T follicular helper cell (primary cell): ENCODE measurements around the gene RING1.

Source experiments
- DNase-seq: peaks from one replicate; pipeline ENCODE4 v3.0.0-alpha.2; 2020; ENCODE audit warnings: low read depth

The RING1 gene

DNA sequence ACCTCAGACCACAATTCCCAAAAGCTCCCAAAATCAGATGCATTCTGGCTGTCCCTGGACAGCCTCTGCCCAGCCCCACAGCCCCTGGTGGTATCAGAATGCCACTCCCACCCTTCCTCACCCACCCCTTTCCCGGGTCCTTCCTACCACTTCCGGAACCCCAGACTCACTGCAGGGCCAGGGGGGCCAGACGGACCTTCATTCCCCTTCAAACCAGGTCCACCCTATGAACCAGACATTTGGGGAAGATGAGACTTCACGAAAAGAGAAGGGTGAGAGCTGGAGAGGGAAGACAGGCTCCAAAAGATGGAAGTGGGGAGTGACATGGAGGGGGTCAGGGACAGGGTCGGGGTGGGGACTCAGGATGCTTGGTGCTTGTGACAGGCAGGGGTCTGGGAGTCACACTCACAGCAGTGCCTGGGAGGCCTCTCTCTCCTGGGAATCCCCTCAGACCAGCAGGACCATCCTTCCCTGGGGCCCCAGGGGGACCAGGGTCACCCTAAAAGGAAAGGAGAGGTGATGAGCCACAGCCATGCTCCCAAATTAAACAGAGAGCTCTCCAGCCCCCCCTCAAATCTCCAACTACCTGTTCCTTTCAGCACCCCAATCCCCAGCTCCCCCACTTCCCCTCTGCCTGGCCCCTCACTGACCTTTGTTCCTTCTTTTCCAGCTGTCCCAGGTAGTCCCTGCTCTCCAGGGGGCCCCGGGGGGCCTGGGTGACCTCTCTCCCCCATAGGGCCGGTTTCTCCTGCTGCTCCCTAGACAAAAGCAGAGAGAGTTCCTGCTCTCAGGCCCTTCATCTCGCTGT lies 36.2 kb upstream of the RING1 start:
- no peak for DNase-seq

DNA sequence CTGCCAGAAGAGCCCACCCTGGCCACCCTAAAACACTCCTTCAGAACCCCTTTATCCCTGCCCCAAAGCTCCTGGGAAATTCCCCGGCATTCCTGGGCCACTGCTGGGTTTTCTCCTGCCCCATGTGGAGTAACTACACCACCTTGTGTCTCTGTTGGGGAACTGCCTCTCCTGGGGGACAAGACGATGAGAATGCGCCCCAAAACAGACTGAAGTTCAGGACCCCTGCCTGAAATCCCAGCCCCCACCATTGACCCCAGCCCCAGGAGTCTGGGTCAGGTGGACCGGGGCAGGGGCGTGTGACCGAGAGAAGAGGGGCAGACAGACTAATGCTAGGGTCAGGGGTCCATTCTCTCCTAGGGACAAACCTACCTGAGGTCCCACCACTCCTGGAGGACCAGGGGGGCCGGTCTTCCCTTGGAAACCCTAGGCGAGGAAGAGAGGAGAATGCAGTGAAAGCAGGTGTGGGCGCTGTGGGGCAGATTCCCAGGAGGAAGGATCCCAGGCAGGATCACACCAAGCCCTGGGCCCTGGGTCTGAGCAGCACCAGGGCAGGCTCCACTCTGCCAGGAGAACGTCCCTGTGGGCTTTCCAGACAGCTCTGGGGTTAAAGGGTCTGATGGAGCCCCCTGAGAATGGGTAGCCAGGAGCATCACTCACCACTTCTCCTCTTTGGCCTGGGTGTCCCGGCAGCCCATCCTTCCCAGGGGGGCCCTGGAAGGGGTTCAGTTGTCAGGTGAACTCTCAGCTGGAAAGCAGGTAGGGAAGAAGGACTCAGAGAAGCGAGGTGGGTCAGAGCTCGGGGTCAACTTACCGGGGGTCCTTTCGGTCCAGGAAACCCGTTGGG lies 35.4 kb upstream of the RING1 start:
- no peak for DNase-seq

- no peak for DNase-seq
These were observed 34.6 kb upstream of the RING1 start for GRCh38 chr6:33173535-33174180.

- no peak for DNase-seq
These were observed 33.5 kb upstream of the RING1 start for GRCh38 chr6:33174784-33175183.

DNA sequence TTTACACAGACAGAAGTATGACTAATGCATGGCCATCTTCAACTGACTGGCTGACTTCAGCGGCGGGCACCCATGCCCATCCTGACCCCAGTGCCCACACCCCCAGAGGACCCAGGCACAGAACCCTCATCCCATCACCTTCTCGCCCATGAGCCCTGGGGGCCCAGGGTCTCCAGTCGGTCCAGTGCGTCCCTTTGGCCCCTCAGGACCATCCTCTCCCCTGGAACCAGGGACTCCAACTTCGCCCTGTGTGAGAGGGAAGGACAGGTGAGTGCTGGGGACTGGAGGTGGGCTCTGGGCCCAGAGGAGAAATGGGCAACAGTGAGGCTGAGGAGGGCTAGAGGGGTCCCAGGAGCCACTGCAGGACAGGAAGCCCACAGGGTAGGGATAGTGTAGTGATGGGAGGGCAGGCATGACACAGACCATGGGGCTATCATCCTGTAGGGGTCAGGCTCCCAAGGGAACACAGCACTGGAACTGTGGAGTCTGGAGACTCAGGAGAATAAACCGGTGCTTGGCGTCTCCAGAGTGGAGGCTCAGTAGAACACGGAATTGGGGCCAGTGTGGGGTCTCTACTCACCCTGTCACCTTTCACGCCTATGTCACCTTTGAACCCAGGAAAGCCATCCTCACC lies 32.7 kb upstream of the RING1 start:
- DNase-seq, result no peak

- no peak for DNase-seq
These were observed 31.4 kb upstream of the RING1 start for GRCh38 chr6:33176906-33177305.

DNA sequence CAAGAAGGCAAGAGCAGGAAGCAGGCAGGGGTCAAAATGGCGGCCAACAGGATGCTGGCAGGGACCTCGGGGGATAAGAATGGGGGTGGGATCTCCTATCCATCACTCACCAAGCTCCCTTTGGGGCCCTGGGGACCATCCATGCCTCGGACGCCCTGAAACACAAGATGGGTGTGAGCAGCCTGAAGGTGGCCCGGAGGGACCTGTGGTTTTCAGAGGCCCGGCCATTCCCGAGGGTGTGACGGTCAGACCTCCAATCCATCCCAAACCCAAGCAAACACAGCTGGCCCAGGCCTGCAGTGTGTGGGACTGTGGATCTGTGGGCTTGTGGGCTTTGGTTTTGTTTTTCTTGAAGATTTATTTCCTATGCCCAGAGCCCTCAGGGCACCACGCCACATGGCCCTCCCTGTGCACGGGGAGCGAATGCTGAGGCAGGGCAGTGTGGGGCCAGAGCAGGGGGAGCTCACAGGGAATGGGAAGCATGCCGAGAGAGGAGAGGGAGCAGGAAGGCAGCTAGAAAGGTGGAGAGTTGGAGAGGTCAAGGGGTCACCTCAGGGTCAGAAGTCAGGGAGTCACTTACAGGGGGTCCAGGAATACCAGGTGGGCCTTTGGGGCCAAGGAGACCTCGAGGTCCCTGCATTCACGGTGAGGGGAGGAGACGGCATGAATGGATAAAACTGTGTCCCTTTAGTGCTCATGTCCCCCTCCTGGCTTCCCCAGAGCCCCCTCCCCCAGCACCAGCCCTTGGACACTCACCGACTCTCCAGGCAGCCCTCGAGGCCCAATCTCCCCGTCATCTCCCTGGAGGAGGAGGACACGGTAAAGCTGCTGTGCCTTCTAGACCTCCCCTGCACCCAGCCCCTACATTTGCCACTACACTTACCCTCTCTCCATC lies 30.5 kb upstream of the RING1 start:
- no peak for DNase-seq

GRCh38 chr6:33178755-33179475 lies 29.4 kb upstream of the RING1 start:
- no peak for DNase-seq

DNA sequence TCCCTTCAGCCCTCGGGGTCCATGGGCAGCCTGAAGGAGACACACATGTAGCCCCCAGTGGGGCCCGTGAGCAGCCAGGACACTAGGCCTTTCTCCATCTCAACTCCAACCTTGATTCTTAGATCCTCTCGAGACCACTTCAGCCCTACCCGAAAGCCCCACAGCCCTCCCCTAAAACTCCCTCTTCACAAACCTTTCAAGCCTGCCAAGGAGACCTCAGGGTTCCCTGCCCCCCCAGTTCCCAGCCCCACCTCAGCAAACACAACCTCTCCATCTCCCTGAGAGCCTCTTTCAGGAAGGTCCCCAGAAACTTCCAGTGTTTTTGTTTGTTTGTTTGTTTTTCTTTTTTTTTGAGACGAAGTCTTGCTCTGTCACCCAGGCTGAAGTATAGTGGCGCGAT lies 27.2 kb upstream of the RING1 start:
- DNase-seq, result no peak

GRCh38 chr6:33183071-33183683 lies 25.1 kb upstream of the RING1 start:
- DNase-seq, result no peak

DNA sequence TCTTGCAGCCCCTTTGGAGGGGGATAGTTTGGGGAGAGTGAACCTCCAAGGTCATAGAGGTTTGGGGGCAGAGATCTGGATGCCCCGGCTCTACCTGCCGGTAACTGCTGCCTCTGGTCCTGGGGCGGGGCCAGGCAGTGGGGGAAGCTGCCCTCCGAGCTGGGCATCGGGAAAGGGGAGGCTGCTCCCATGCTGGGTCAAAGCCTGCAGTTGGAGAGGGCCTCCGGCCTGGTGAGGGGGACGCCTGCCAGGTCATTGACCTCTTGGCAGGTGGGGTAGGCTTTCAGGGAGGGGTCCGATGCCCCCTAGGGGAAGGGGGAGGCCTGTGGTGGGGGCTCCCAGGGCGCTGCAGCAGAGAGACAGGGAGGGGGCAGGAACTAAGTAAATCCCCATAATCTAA lies 23.1 kb upstream of the RING1 start:
- no peak for DNase-seq

- DNase-seq, result no peak
These were observed 22.6 kb upstream of the RING1 start for GRCh38 chr6:33185654-33186187.

- no peak for DNase-seq
These were observed 20.5 kb upstream of the RING1 start for GRCh38 chr6:33187809-33188208.

DNA sequence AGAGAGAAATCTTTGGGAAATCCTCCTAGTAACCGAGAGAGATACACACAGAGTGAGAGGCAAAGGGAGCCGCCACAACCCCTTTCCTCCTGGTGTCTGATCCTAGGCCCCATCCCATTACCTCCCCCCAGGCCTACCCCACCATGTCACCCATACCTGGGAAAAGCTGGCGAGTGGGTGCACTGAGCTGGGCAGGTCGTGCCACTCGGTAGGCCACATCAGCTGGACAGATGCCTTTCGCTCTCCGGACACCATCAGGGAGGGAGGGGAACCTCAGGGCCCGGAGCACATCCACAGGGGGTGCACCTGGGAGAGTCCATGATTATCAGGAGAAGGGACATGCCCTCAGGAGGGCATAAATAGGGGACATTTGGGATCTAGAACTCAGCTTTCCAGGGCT lies 19.1 kb upstream of the RING1 start:
- DNase-seq, result no peak

DNA sequence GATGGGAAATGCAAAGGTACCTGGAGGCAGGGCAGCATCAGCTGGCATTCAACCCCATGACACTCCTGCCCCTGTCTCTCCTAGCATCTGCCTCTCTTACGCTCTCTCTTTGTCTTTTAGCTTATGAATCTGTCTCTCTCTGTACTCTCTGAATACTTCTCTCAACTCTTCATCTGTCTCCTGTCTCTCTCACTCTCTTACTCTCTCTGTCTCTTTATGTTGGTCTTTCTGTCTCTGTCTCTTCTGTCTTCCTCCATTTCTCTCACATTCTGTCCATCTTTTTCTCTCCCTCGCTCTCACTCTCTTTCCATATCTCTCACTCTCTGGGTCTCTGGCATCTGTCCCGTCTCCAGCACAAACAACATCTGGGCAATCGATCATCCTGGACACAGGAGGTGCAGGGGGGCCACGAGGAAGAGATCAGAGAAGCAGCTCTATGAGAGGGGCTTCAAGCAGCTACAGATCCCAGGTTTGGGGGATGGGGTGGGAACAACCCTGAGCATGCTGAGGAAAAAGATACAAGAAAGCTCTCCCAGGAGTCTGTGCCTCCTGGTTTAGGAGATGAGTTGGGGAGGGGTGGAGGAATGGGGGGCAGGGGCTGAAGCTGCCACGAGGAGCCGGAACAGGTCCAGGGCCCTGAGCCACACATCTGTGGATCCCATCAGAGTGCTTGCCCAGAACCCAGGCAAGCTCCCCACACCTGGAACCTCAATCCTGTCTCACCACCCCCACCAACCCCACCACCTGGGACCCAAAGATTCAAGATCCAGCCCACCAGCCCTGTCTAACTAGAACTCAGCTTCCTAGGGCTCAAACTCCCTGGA lies 18.5 kb upstream of the RING1 start:
- DNase-seq, result no peak

DNA sequence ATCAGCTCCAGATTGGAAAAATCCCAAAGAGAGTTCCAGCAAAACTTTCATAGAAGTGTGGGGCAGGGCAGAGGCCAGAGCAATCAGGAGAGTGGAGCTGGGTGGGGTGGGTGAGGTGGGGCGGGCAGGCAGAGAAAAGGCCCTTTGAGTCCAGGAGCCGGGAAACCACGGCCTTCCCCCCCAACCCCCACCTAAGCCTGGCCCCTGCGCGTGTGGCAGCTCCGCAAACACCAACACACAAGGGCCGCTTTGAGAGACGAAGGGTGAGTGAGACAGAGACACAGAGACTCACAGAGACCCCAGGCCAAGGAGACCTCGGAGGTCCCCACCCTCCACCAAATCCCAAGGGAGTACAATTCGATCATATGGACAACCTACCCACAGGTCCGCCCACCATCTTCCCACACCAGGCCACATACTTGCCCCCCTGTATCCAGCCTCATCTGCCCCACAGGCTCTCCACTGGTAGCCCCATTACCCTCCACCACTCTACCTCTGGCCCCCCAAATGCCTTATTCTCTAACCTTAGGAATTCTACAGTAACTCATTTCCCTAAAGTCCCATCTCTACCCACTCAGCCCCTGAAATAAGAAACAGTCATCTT lies 17.7 kb upstream of the RING1 start:
- no peak for DNase-seq

DNA sequence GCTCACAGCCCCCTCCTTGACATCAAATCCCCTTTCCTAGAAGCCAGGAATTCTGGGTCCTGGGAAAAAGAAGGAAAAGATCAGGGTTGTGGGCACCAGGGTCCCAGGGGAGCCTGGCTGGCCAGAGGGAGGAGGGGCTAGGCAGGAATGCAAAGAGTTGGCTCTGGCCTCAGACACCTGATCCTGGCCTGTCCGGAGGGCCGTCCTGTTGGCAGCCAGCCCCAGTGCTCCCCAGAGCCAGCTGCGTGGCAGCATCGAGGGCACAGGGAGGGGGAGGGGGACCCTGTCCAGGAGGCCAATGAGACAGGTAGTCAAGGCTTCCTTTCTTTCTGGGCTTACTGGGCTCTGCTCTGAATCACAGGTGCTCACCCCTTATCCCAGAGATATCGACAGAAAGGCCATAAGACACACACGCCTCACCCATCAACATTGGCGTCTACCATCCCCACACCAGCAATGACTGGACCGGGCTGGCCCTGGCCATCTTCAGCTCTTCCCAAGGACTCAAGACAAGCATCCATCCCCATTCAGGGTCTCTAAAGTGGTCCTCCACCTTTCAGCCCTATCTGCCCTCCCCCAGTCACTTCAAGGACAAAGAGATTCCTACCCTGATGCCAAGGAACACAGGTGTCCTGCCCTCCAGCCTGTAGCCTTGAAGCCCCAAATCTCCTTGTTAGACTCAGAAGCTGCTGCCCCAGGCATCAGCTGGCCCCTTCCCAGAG lies 16.8 kb upstream of the RING1 start:
- no peak for DNase-seq

DNA sequence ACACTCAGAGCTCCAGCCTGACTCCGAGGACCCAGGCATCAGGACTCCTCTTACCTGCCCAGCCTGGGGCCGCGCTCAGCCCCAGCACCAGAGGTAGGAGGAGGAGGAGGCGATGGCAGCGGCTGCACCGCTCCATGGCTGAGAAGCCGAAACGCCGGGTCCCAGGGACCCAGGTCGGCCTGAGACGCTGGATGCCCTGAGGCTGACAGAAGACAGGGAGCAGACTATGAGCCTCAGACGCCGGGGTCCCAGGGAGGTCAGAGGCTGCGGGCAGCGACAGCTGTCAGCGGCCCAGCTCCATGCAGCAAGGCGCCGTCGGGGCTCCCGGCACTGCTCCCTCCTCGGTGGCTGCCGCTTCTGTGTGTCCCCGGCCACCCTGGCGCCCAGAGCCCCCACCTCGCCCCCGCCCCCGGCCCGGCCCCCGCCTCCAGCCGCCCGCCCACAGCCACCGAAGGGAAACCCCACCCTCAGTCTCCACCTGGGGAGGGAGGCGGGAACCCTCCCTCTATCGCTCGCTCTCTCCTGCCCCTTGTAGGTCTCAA lies 16.1 kb upstream of the RING1 start, which contains the start of gene COL11A2:
TSS of gene COL11A2 (minus strand) at position 363 of the 542 bp plus-strand sequence. CDS start at position 136, 227 bp downstream.
- DNase-seq, result no peak
